Activated CD4-positive, alpha-beta T cell treated with anti-CD3 and anti-CD28 coated beads for 24 hours (primary cell): Measurements from ENCODE around the gene KCNK5.

Source experiments
- DNase-seq, 2 donors: peaks; one replicate each; pipeline ENCODE4 v3.0.0-alpha.2; 2020; ENCODE audit warnings: low read depth in 2 of 2

KCNK5 gene

DNA sequence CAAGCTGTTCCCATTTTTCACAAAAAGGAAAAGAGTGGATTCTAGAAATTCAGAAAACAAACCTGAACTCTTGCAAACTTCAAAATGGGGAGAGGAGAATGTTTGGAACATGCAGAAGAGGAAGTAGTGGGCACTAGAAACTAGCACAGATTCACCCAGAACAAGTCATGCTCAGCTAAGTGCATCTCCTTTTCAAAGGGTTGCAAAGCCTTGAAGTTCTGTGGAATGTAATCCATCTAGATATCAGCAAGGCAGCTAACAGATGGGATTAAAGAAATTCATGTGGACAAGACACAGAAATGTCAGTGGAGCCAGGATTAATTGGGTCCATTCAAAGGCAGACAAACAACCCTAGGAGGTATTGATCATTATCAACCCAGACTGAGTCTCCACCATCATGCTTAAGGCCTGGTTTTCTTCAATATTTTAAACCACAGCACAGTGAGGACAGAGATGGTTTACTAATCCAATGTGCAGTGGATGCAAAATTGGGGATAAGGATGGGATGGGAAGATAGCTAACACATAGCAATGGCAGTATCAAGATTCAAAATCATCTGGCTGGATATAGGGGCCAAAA, 31.3 kb downstream of the KCNK5 start:
- DNase-seq: no peak

DNA sequence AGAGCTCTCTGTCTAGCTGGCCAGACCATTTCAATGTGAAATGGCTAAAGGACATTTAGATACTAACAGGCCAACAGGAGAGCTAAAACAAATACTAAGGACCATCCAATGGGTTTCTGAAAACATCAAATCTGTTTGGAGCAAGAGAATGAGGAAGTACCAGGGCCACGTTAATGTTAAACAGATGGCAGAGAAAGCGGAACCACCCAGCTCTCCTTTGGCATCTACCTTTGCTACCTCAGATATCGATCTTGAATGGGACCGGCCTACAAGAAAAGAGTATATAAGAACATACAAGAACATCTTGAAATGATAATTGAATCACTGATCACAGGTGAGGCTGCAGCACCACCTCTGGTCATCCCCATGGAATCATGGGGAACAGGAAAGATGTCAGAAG, 31.8 kb downstream of the KCNK5 start:
- DNase-seq: no peak

DNA sequence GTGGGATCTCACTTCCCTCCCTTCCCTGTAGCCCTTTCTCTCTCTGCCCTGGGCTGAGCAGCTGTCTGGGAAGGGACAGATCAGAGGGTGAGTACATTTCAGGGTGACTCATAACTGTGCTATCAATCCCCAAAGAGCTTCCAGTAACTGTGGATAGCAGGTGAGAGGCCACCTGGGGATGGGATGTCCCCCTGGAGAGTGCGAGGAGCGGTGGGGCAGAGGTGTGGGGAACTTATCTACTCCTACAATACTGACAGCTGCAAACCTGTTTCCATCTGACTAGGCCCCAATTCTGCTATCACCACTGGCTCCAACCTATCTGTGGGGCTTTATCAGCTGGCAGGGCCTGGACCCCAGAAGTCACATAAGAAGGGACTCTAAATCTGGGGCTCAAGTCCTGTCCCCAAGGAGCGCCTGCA, 32.6 kb downstream of the KCNK5 start:
- no peak for DNase-seq

DNA sequence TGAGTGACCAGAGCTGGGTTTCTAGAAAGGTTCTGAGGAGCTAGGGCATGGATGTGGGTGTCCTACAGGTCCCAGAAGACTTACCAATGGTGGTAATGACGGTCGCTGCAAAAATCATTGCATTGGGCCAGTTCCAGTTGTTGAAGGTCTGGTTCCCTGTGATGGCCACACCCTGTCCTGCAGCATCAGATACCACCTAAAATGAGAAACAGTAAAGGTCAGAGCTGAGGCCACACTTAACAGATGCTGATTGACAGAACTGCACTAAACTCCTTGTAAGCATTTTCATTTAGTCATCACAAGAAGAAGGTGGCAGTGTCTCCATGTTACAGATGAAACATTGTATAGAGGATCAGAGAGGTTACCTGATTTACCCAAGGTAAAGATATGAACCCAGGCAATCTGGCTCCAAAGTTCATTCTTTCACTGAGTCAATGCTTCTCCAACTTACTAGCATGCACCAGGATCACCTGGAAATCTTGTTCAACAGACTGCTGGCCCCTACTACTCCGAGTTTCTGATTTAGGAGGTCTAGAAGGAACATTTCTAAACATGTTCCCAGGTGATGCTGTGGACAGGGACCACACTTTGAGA, 33.4 kb downstream of the KCNK5 start:
- no peak for DNase-seq

DNA sequence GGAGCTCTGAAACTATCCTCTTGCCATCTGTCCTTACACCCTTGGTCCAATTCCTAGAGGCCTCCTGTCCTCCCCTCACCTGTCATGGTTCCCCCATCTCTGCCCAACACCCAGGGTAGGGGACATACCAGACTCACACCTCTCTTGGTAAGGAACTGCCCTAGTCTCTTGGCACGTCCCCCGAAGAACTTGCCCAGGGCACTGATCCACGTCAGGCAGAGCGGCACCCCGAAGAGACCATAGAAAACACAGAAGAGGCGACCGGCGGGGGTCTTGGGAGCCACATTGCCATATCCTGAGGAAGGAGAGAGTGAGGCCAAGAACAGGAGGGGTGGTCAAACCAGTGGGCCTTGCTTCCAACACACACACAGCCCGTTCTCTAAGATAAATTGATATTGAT, 34.8 kb downstream of the KCNK5 start:
- no peak for DNase-seq

DNA sequence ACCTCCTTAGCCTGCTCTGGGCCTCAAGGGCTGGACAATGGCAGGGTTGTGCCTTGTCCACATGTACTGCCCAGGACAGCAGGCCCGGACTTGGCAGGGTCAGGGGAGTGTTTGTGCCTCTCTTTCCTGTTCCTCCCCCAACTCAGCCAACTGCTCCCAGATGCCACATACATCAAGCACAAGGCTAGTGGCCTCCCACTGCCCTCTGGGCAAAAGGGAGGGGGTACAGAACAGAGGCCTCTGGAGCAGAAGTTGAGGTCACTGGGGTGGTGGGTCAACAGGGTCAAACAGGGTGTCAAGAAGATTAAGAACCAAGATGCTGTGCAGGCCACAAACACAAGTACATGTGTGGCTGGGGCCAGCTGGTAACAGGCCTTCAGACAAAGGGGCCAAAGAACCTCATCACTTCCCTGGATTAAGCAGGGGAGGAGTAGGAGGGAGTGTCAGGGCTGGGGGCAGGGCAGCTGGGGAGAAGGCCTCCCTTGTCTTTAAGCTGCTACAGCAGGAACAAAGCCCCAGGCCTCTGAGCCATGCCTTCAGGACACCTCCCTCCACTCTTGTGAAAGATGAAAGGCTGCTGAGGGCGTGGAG, 36.0 kb downstream of the KCNK5 start:
- DNase-seq: no peak

DNA sequence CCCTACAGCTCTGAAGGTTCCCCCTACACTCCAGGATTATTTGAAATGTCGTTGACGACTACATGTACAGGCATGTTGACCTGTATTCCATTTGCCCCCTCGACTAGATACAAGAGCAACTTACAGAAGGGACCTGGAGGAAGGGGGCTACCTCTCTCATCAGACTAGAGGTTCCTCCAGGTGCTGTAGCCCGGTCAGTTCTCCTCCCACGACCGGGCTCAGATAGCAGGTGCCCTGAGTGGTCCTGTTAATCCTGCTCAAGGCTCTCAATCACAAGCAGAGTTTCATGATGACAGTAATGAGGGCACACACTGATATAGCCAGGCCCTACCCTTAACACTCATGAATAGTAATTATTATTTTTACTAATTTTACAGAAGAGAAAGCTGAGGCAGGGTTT, 36.5 kb downstream of the KCNK5 start:
- DNase-seq: no peak

DNA sequence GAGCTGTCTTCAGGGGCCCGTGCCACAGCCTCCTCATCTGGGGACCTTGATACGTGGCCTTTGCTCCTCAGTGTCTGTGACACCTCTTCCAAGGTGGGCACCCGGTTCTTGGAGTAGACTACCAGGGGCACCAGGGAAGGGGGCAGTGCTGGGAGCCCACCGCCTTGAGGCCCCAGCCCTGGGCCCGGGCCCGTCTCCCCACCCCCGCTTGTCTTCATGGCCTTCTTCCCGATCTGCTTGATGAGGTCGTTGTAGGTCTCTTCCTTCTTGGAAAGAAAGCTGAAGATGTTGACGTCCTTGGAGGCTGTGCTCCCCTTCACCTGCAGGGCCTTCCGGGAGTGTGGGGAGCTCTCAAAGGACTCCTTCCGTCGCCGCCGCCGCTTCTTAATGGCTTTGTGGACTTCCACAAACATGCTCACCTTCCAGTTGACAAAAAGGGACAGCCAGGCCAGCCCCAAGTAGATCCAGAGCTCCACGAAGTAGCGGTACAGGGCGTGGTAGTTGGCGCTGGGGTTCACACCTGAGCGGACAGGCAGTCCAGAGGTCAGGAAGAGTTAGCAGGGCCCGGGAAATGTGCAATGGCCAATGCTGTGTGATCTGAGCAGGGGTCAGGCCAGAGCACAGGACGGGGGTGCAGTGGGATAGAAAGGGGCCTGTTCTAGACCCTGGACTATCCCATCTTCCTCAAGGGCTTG, 37.9 kb downstream of the KCNK5 start:
- no peak for DNase-seq

DNA sequence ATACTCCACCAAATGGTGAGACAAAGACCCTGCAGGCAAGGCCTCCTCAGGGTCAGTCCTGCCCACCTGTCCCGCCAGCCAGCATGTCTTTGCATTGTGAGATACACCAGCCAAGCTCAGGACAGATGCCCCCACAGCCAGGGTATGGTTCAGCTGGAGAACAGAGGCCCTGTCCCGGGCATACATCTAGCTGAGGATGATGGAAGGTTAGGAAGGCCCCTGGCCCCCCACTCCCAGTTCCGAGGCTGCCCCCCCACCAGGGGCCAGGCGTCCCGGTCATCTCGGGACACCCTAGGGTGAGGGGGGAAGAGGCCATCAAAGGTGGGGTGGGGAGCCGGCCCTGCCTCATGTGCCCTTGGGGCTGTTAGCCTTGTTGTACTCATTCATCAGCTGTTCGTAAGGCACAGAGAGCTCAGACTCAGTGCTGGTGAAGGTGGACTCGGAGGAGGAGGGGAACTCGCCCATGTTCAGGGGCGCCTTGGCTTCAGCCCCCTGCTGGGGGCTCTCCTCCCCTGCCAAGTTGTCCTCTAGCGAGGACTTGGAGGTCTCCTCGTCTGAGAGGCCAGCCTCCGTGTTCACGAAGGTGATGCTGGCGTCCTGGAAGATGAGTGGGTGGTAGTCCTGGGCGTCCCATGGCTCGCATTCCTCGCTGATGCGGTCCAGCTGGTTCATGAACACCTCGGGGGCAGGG, 38.6 kb downstream of the KCNK5 start:
- DNase-seq: no peak

DNA sequence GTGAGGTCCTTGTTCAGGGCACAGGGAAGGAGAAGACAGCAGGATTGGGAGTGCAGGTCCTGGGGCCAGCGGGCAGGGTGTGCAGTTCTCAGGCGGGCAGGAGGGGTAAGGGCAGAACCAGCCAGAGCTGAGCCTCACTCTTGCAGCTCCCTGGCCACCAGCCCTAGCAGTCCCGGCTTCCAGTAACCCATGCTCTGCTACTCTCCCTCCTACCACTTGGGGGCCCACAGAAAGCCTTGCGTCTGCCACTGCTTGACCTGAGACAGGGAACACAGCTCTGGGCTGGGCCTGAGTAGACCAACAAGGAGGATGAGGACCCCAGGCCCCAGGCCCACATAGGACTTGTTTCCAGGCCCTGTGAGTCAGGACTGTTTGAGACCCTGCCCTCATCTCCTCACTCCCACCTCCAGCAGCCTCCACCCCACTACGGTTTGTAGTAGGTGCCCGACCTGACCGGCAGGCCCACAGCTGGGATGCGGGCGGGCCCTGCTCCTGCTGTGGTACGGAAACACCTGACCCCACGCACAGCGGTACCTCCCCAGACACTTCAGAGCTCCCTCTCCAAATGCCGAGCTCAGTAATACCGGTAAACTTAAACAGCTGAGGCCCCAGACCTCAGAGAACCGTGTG, 39.2 kb downstream of the KCNK5 start:
- no peak for DNase-seq

DNA sequence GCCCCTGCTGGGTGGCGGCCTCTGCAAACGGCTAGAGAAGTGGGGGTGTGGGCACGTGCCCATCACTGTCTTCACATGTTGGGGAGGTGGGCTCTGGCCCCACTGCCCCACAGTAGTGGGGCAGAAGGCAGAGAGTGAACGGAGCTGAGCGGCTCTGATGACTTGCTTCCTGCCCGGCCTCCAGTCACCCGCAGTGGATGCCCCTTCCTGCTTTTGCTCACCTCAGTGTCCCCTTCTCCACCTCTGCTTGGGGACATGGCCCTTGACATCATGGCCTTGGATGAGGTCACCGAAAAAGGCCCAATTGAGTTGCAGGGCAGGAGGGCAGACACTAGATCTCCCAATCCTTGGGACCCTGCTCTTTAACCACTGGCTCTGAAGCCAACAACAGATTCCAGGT, 40.1 kb downstream of the KCNK5 start:
- DNase-seq: no peak

DNA sequence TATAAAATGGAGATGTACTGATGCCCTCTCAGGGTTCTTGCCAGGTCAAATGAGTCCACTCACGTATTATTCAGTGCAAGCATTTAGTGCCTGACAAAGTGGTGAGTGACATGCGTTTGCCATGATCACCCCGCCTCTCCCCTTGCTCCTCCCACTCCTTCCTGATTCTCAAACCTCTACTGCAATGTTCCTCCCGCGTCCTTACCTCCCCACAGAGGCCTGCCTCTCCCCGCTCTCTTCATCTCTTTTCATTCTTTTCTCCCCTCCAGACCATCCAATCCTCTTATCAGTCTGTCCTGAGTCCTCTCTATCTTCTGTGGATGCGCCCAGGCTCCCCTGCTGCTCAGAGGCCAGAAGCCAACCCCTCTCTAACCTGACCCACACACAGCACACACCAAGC, 40.7 kb downstream of the KCNK5 start:
- DNase-seq: no peak

DNA sequence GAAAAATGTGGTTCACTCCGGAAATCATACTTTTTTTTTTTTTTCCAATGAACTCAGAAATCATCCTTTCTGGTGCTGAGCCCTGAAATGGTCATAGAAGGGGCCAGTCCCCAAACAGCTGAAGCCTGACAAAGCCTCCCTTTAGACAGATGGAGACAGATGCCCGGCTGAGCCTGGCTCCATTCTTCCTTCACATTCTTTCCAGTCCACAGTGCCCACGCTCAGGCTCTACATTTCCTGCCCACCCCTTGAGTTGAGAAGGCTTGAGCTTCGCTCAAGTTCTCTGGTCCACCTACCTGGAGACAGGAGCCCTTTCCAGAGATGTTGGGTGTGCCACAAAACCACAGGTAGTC, 41.2 kb downstream of the KCNK5 start:
- no peak for DNase-seq

DNA sequence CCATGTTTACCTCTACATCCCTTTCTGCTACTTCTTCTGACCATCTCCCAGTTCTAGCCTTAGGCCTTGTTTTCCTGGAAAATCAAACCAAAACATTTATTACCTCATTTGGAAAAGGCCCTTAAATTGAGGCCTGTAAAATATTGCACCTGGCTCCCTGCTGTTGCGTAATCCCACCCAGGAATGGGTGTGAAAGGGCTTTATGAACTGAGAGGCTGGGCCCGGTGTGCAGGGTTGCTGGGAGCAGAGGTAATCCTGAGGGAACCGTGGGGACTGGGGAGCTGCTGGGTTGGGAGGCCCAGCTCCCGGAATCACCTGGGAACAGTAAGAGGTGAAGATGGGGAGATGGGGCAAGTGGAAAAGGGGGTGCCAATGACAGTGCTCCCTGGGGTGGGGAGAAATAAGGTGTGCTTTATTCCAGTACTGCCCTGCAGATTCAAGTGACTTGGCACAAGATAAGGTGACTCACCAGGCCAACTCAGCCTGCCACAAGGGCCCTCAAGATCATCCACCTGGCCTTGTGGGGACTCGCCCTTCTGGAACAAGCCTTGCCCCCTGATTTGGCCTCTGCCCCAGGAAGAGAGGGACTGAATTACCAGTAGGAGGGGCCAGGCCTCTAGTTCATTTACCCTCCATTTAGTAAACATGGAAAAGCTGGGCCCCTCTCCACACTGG, 44.2 kb downstream of the KCNK5 start:
- no peak for DNase-seq

DNA sequence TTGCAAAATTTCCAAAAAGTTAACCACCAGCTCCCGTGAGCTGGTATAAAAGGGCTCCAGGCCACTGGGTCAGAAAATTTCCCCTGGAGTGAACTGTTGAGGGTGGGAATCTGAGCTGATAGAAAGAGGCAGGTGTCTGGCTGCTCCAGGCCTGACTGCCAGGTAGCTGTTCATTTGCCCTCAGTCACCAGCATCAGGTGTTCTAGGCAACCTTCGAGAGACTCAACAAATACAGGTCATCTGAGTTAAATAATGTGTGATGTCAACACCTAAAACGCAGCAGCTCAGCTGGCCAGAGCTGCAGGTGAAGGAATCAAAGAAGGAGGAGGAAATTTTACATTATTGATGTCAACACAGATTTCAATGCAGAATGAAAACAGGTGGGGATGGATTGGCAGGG, 46.7 kb downstream of the KCNK5 start:
- DNase-seq: no peak

DNA sequence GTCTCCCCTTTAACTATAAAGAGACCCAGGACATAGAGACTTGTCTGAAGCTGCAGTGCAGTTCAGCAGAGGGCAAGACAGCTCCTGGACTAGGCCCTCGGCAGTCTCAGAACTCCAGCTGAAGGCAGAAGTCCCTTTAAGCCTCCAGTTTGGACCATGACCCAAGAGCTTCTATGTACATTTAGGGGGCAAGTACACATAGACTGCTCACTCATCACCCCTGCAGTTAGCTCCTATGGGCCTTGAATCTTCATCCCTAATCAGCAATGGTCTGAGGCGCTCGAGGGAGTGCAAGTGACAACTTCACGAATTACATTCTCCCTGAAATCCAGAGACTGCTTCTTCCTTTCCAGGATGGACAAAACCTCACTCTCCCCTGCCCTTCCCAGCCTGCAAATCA, 47.4 kb downstream of the KCNK5 start:
- no peak for DNase-seq

DNA sequence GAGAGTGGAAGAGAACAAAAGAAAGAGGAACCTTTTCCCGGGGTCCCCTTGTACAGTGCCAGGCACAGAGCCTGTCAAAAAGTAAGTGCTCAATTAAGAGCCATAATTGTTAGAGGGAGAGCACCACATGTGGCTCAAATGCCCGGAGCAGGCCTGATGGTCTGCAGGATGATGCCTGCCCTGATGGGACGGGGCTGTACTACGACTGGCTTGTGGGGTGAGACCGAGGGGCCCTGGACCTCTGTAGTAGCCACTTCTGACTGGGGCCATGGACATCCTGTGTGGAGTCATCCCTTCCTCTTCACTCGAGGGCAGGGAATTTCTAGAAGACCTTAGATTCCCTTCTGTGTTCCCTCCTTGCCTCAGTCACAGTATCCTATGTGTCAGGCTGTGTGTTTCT, 47.9 kb downstream of the KCNK5 start:
- DNase-seq: no peak

DNA sequence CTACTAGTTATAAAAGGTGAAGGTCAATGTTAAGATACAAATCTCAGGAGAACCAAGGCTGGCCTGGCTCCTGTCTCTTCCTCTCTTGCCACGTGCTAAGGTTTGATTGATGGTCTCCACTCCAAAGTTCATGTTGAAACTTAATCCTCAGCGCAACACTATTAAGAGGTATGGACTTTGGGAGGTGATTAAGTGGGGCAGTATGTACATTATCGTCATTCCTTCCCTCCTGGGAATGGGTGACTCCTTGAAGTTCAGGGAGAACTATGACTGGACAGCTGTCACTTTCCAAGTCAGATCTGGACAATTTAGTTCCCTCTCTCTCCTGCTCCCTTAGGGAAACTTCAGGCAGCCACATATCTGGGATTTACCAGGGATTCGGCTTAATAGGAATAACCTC, 50.5 kb downstream of the KCNK5 start:
- DNase-seq: no peak

DNA sequence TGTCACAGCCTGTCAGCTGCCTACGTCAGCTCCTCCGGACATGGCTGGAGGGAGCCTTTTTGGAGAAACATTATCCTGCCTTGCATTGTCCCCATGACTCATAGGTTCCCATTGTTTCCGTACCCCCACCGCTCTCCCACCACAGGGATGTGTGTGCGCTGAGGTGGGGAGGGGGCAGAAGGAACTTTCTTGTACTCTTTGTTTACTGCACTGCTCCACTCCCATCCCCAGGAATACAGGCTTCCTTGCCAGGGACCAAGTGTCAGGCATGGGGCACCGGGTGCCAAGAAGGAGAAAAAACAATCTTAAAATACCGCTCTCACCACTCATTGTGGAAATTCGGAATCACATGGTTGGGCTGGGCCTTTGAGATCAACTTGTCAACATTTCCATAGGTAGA, 51.0 kb downstream of the KCNK5 start:
- no peak for DNase-seq

DNA sequence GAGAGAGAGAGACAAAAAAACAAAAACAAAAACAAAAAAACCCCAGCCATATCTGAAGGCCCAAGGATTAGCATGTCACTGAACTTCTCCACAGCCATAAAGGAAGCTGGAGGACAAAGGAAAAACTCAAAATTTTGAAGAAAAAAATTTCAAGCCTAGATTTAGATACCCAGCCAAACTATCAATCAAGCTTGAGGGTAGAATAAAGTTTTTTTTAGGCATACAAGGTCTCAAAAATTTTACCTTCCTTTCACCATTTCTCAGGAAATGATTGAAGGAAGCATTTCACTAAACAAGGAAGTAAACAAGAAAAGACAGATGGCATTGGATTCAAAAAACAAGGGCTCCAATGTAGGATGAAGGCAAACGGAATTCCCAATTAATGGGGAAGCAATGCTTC, 52.1 kb downstream of the KCNK5 start:
- DNase-seq: no peak

DNA sequence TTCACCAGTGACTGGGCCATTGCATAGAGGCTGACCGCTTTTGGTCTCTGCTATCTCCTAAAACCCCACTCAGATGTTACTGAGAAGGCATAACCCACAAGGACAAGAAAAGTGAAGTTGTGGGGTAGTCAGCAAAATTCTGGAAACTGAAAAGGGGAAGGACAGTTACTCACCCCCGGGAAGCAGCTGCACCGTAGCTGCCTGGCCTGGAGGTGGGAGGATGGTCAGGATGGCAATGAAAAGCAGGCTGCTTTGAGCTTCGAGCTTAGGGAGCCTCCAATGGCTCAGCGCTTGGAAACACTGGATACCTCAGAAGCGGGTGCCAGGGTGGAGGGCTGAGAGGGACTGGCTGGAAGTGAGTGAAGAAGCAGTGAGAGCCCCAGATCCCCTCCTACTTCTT, 56.0 kb downstream of the KCNK5 start:
- DNase-seq: no peak

DNA sequence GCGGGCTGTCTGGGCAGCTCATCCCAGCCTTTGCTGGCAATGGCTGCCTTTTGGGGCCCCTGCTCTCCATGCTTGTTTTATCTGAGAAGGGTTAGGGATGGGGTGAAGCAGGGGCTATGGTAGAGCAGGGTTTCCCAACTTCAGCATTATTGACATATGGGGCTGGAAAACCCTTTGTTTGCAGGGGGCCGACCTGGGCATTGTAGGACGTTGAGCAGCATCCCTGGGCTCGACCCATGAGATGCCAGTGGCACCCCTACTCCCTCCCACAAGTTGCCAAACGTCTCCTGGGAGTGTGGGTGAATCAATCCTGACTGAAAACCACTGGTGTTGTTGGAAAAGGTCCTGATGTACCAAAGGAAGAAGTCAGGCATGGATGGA, 56.9 kb downstream of the KCNK5 start:
- no peak for DNase-seq
